ENCODE data around the gene SEC31A.
"Not testable (repeated sequence)": the region's sequence is repeated elsewhere in the genome, so short reads cannot be mapped to it uniquely, and the experiment has no call there.

SEC31A gene

GRCh38 chr4:82891707-82892466, 934 bp upstream of the SEC31A start:
- peak in 1 of 5 experiments; percentile 17 for DNase-seq

GRCh38 chr4:82890528-82890900, 439 bp downstream of the SEC31A start:
- no peak for DNase-seq

GRCh38 chr4:82889287-82889686, 1.7 kb downstream of the SEC31A start:
- no peak for DNase-seq

GRCh38 chr4:82886147-82886942, 4.6 kb downstream of the SEC31A start:
- DNase-seq = no peak

DNA sequence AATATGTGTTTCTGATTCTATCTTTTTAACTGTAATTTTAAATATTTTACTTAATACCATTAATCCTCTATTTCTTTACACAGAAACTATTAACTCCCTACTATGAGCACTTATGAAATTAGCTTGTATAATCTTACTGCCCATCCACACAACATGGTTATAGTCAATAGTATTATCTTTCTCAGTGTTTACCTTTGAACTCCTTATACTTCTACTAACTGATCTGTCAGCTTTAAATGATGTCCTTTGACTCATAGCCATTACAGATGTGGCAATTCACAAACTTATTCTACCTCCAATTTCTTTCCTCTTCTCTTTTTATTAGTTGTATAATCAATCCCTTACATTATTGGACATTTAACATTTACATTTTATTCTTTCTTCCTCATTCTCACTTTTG, 5.5 kb downstream of the SEC31A start:
- DNase-seq = no peak

DNA sequence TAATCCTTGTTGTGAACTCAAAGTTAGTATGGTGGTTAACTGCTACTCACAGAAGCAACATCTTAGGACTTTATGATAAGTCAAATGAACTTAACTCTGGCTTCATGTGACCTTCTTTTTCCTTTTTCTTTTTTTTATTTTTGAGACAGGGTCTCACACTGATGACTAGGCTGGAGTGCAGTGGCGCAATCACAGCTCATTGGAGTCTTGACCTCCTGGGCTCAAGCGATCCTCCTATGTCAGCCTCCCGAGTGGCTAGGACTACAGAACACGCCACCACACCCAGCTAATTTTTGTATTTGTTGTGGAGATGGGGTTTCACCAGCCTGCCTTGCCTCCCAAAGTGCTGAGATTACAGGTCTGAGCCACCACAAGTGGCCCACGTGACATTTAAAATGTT, 22.4 kb downstream of the SEC31A start:
- no peak for DNase-seq

GRCh38 chr4:82866706-82867385, 24.1 kb downstream of the SEC31A start:
- DNase-seq = no peak

GRCh38 chr4:82866033-82866432, 24.9 kb downstream of the SEC31A start:
- not testable (repeated sequence) for DNase-seq

DNA sequence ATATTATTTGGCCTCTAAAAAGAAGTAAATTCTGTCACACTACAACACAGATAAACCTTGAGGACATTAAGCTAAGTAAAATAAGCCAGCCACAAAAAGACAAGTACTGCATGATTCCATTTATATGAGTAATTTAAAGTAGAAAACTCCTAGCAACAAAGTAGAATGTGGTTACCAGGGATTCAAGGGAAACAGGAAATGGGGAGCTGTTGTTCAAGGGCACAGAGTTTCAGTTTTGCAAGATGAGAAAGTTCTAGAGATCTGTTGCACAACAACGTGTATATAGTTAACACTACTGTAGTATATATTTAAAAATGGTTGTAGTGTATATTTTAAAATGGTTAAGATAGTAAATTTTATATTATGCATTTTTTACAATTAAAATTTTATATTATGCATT, 25.4 kb downstream of the SEC31A start:
- DNase-seq = peak in 1 of 5 experiments; percentile 88

GRCh38 chr4:82864336-82864979, 26.5 kb downstream of the SEC31A start:
- DNase-seq = peak in 1 of 5 experiments; percentile 77

DNA sequence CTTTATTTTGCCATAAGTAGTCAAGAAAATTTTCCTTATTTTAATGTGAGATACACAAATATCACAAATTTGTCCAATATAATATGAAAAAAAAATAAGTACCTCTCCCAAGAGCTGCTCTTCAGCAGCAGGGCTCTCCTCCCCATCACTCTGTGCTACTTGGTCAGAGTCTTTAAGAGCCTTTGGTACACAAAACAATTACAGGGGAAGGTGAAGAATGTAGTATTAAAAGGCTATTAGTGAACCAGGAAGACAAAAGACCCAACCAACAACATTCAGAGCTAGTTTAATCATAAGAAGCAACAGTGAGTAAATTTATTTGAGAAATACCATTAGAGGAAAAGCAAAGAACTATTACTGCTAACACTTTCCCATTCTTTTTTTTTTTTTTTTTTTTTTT, 29.4 kb downstream of the SEC31A start:
- no peak for DNase-seq

GRCh38 chr4:82860487-82860886, 30.5 kb downstream of the SEC31A start:
- not testable (repeated sequence) for DNase-seq

DNA sequence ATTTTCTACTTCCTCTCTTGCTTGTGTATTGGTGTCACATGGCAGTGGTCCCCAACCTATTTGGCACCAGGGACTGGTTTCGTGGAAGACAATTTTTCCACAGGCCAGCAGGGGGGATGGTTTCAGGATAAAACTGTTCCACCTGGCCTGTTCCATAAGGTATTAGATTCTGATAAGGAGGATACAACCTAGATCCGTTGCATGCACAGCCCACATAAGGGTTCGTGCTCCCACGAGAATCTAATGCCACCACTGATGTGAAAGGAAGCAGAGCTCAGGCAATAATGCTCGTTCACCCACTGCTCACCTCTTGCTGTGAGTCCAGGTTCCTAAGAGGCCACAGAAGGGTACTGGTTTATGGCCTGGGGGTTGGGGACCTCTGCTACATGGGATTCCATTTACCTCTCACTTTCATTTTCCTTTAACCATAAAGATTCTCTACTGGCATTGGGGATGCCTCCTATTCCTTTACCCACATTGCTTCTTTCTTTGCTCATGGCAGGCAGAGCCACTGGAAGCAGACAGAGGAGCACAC, 38.1 kb downstream of the SEC31A start:
- DNase-seq = no peak

DNA sequence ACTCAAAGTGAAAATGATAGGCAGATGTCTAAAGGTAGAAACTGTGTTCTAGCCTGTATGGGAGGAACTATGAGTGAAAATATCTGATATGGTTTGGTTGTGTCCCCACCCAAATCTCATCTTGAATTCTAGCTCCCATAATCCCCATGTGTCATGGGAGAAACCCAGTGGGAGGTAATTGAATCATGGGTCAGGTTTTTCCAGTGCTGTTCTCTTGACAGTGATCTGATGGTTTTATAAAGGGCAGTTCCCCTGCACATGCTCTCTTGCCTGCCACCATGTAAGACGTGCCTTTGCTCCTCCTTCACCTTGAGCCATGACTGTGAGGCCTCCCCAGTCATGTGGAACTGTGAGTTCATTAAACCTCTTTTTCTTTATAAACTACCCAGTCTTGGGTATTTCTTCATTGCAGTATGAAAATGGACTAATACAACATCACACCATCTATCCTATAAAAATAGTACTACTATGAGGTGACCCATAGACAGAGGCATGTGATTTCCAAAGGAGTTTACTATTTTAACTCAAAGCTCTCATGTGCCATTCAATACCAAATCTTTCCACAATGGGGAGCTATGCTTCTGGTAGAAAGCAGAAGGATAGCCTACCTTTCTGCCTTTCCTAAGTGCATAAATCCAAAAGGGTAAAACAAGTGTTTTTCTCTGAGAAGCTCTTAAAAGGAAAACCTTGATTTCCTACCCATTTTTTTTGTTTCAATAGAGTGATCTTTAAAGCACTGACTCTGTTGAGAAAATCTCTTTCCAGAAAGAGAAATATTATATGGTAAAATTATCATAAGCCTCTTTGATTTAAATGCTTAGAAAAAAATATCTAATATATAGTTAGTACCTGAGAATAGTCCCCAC, 38.8 kb downstream of the SEC31A start:
- peak in 2 of 5 experiments; percentile 3 to 64 for DNase-seq

DNA sequence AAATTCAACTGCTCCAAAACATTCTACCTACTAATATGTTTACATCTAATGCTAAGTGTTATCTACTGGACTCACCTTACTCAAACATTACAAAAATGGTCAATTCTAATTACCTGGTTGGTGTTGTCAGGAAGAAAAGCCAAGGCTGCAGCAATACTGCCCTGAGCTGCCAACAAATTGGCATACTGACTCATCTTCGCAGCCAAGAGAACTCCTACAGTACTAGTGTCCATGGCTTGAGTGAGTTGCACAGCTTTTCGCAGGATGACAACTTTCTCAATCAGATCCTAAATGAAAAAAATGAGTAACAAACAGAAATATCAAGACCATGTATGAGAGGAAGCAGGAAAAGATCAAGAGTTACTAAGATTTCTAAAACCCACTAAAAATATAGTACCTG, 39.6 kb downstream of the SEC31A start:
- no peak for DNase-seq

DNA sequence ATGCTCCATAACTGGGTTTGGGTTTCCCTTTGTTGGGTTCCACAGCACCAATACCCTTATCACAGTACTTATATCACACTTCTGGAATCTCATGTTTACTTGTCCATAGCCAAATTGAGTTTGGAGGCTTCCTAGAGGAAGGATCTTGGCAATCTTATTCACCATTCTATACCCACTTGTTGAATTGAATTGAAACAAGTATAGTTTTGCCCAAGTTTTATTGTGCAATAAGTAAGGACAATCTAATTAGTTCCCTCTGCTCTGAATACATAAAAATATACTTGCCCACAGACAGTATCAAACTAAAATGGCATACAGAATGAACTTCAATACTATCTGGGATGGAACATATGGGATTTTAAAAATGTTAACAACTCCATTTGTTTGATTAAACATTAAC, 40.3 kb downstream of the SEC31A start:
- DNase-seq = no peak

DNA sequence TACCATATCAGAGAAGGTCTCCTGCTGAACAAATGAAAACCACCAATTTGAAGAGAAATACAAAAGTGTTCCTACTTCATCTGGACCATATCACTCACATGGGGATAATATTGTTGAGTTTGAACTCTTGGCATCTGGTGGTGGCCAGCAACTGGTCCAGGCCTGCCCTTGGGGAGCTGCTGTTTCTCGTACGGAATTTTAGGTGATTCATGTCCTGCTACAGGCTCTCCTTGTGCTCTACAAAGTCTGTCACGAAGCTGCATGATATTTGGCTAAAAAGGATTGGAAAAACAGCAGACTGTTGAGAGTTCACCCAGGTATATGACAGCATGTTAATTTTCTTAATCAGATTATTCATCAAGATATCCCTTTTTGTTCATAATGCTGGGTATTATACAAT, 42.2 kb downstream of the SEC31A start:
- no peak for DNase-seq

DNA sequence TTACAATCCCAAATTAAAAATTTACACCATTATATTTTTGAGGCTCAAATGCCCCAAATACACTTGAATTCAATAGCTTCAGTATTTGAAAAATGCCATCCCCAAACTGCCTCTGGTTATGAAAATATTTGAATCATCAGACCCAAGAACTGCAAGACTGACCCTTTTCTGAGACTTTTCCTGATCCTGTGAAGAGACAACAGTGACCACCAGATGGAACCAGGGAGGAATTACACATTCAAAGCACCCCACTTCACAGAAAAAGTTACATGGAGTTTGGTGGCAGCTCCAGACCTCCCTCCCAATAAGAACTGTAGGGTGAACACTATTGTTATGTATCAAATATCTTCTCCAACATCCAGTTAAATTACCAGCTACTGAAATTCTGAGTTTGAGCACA, 48.4 kb downstream of the SEC31A start:
- DNase-seq = no peak

DNA sequence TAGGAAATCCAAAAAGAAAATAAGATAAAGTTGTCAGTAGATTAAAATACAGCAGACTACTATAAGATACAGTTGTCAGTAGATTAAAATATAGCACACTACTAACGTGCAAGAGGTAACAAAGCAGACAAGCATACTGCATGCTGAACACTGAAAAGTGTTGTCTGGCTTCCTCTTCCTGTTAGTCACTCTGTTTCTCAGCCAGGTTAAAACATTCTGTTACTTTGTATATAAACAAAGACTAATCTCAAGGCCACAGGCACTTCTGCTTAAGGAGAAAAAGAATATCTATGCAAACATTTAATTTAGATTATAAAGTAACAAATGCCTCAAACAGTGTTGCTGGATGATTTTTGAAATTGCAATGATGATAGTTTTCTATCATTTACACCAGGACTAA, 51.3 kb downstream of the SEC31A start:
- DNase-seq = no peak

- DNase-seq = no peak
These were observed 57.1 kb downstream of the SEC31A start for GRCh38 chr4:82833696-82834313.

- not testable (repeated sequence) for DNase-seq
These were observed 57.9 kb downstream of the SEC31A start for GRCh38 chr4:82833060-82833459.

Data from T-helper 2 cell (primary cell).